Testis (tissue), 3 donors: ENCODE results near the gene SPATA46. TPM values are rescaled to one million over a fixed set of nuclear protein-coding genes. Genes with fewer than 3 reads are reported as not detected.

Experiments
- DNase-seq: peaks from one replicate; pipeline ENCODE4 v3.0.0-alpha.2; 2019
- H3K27ac ChIP-seq, 2 donors: fragments of 200-600 bp; sonication (generic); one replicate each; pipeline ENCODE4 v1.5.1; 2019
- H3K27me3 ChIP-seq: fragments of 200-600 bp; sonication (generic); one replicate; pipeline ENCODE4 v1.5.1; 2019
- H3K36me3 ChIP-seq: fragments of 200-600 bp; sonication (generic); one replicate; pipeline ENCODE4 v1.5.1; 2017; ENCODE audit warnings: low read depth; ENCODE audit errors: missing control alignments
- H3K4me1 ChIP-seq: fragments of 200-600 bp; sonication (generic); one replicate; pipeline ENCODE4 v1.5.1; 2019
- H3K4me3 ChIP-seq, 2 donors: fragments of 200-600 bp; sonication (generic); one replicate each; pipeline ENCODE4 v1.5.1; 2017 to 2019
- H3K9me3 ChIP-seq: fragments of 200-600 bp; sonication (generic); one replicate; pipeline ENCODE4 v1.5.1; 2017
- POLR2A ChIP-seq: fragments of 450-650 bp; IDR thresholded peaks from one replicate; pipeline ENCODE4 v1.6.1; 2017; ENCODE audit warnings: antibody characterized with exemption, mild to moderate bottlenecking, moderate library complexity
- WGBS, 2 donors: methylation state at CpG; one replicate each; pipeline ENCODE4 v1.1.5; 2018; 5-methylcytosine and 5-hydroxymethylcytosine counted together
- intact Hi-C: fragments of 100-400 bp; cut with DNase I; formaldehyde crosslinking; loops from one replicate; pipeline ENCODE4 v1.15.1; 2023; ENCODE audit warnings: low total_unique reads
- polyA plus RNA-seq: library from polyadenylated mRNA; stranded (reverse); fragments of 350-450 nt; fragmentation: Illumina TruSeq; extraction: RNeasy Lipid Tissue Mini Kit (QIAGEN cat#74804); gene quantifications from one replicate; pipeline ENCODE4 v1.2.3, GENCODE V29; 2014; ENCODE audit warnings: low read depth, low replicate concordance; ENCODE audit not compliant: insufficient read depth
- total RNA-seq, 2 donors: library from RNA; depleted of rRNA; stranded (reverse); fragments of >200 nt; gene quantifications; one replicate each; pipeline ENCODE4 v1.2.3, GENCODE V29; 2016
- TF ChIP-seq, protein P1 (sequence below), 3 experiments: fragments of 450-650 bp in 2 of 3; fragments of 200-600 bp in 1 of 3; sonication (generic) in 1 of 3; IDR thresholded peaks; one replicate each; pipeline ENCODE4 v1.5.1; 2016 to 2019; ENCODE audit warnings: antibody characterized with exemption in 3 of 3, mild to moderate bottlenecking in 2 of 3, moderate library complexity in 1 of 3

The SPATA46 gene
- total and polyA plus RNA-seq, 3 donors from 2014 or later, result 12.7 to 72.9 (median 20.0) TPM

DNA sequence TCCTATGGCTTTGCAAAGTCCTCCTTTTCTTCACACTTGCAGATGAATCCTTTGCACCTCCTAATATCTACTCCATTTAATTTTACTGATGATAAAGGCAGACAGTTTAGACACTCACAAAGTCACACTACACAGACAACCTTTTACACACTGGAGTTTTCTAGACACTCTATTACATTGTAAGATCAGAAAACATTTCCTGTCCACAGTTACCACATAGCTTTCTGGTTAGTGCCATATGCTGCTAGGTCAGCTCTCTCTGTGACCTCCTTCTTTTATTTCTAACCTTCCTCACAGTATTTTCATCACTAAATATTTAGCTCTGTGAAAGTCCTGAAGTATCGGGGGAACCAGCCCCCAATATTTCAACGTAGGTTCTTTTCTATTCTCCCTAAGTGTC, 30.2 kb upstream of the SPATA46 start:
- WGBS, 2 donors, result 91 to 100% methylated on average over 2 of the region's 2 CpGs
- intact Hi-C loops, result no loop called here
- H3K4me3 ChIP-seq, result no peak overlapping the region
- no peak overlapping the region for H3K27ac ChIP-seq
- H3K27me3 ChIP-seq, result no peaks in the 10 kb centered on the region
- no peaks in the 10 kb centered on the region for H3K36me3 ChIP-seq
- H3K9me3 ChIP-seq, result no peaks in the 10 kb centered on the region
- DNase-seq, result no peak
- TF ChIP-seq, protein P1, sequence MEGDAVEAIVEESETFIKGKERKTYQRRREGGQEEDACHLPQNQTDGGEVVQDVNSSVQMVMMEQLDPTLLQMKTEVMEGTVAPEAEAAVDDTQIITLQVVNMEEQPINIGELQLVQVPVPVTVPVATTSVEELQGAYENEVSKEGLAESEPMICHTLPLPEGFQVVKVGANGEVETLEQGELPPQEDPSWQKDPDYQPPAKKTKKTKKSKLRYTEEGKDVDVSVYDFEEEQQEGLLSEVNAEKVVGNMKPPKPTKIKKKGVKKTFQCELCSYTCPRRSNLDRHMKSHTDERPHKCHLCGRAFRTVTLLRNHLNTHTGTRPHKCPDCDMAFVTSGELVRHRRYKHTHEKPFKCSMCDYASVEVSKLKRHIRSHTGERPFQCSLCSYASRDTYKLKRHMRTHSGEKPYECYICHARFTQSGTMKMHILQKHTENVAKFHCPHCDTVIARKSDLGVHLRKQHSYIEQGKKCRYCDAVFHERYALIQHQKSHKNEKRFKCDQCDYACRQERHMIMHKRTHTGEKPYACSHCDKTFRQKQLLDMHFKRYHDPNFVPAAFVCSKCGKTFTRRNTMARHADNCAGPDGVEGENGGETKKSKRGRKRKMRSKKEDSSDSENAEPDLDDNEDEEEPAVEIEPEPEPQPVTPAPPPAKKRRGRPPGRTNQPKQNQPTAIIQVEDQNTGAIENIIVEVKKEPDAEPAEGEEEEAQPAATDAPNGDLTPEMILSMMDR (IDR thresholded peaks at IDR 0.05), result no peak
- no peak for TF ChIP-seq POLR2A
- H3K4me1 ChIP-seq, result no peaks in the 10 kb centered on the region

DNA sequence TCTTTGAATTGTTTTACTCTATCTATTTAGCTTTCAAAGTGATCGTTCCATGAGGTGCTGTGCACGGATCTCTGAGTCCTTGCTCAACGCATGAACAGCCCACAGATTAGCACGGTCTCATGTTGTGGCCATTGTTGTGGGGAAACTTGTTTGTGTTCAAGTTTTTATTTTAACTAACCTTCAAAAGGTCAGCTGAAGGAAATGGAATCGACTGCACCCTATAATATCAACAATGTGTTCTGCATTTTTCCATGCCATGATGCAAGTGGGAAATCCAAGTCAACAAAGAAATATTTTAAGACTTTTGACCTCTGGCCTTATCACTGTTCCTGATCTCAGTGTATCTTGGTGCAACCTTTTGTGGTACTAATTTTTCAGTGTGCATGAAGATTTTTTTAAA, 29.1 kb upstream of the SPATA46 start:
- no peak overlapping the region for H3K27ac ChIP-seq
- no peak overlapping the region for H3K4me3 ChIP-seq
- no peaks in the 10 kb centered on the region for H3K9me3 ChIP-seq
- WGBS, 2 donors, result 60 to 77% methylated on average over 5 of the region's 5 CpGs
- H3K4me1 ChIP-seq, result no peaks in the 10 kb centered on the region
- TF ChIP-seq POLR2A, result no peak
- no peaks in the 10 kb centered on the region for H3K36me3 ChIP-seq
- H3K27me3 ChIP-seq, result no peaks in the 10 kb centered on the region
- intact Hi-C loops, result no loop called here
- DNase-seq, result no peak

DNA sequence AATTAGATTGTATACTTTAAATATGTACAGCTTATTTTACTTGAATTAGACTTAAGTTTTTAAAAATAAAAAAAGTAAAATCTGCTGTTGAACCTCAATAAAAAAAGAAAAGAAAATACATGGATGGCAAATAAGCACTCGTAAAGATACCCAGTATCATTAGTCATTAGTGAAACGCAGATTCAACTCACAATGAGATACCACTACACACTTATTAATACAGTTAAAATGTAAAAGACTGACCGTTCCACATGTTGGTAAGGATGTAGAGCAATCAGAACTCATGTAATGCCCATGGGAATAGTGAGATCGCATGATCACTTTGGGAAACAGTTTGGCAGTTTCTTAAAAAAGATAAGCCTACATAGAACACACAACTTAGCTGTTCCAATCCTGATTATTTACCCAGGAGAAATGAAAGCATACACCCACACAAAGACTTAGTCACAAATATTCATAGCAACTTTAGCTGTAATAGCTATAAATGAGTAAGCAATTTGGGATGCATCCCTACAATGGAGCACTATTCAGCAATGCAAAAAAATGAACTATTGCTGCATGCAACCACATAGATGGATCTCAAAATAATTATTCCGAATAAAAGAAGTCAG, 28.0 kb upstream of the SPATA46 start:
- Histone ChIP-seq H3K9me3 (no peaks in the 10 kb centered on the region), H3K27me3 (no peaks in the 10 kb centered on the region), H3K36me3 (no peaks in the 10 kb centered on the region), H3K27ac (no peak overlapping the region), H3K4me1 (no peaks in the 10 kb centered on the region), H3K4me3 (no peak overlapping the region)
- TF ChIP-seq POLR2A, result no peak
- TF ChIP-seq, protein P1 (IDR thresholded peaks at IDR 0.05), result no peak
- no peak for DNase-seq
- intact Hi-C loops, result no loop called here
- WGBS, 2 donors, result 65 to 74% methylated on average over 5 of the region's 5 CpGs

DNA sequence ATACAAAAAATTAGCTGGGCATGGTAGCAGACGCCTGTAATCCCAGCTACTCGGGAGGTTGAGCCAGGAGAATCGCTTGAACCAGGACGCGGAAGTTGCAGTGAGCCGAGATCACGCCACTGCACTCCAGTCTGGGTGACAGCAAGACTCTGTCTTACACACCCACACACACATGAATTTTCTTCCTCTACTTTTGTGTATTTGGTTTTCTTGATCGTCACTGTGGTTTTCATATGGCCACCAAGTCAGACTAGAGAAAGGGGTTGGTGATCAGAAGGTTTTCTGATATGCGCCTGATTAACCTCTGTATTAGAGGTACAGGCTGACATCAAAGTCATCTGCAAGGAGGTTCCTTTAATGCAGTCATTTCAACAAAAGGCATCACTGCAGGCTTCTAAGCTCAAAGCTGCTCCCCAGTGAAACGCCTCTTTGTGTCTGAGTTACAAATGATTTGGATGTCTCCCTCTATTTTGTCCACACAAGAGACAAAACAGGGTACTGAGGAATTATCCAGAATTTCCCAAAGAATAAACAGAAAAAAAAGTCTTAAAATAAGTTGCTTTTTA, 24.2 kb upstream of the SPATA46 start:
- Histone ChIP-seq H3K4me3 (no peak overlapping the region), H3K27me3 (no peaks in the 10 kb centered on the region), H3K9me3 (no peaks in the 10 kb centered on the region), H3K27ac (no peak overlapping the region), H3K4me1 (no peaks in the 10 kb centered on the region), H3K36me3 (no peaks in the 10 kb centered on the region)
- TF ChIP-seq, protein P1 (IDR thresholded peaks at IDR 0.05), result no peak
- TF ChIP-seq POLR2A, result no peak
- no peak for DNase-seq
- WGBS, 2 donors, result 95% methylated on average over 10 of the region's 10 CpGs
- intact Hi-C loops, result no loop called here

DNA sequence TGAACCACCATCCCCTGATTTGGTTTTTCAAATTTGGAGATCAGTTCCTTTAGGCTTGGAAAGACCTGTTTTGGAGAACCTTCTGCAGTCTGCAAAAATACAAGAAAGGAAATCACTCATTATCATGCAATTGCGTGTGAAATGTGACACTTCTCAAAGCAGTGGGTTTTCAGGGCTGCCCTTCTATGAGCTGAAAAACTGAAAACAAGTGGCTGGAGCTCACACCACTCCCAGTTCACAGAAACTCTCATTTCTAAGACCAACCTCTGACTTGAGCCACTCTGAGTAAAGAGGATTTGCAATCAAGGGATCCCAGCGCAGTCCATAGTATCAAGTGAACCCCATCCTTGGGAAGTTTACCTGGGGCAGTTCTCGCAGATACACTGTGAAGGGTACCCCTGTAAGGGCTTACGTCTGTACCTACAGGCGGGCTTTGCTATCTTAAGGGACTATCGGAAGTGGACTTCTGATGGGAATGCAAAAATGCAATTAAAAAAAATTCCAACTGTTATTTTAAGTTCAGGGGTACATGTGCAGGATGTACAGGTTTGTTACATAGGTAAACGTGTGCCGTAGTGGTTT, 22.4 kb upstream of the SPATA46 start:
- DNase-seq, result no peak
- Histone ChIP-seq H3K4me3 (no peak overlapping the region), H3K27me3 (no peaks in the 10 kb centered on the region), H3K4me1 (no peaks in the 10 kb centered on the region), H3K36me3 (no peaks in the 10 kb centered on the region), H3K27ac (no peak overlapping the region), H3K9me3 (no peaks in the 10 kb centered on the region)
- intact Hi-C loops, result no loop called here
- TF ChIP-seq POLR2A, result no peak
- TF ChIP-seq, protein P1 (IDR thresholded peaks at IDR 0.05), result no peak
- WGBS, 2 donors, result 86 to 88% methylated on average over 8 of the region's 8 CpGs
